Epithelial cell of proximal tubule (primary cell): ENCODE measurements around the gene IL1RL1. TPM values are rescaled to one million over a fixed set of nuclear protein-coding genes. Genes with fewer than 3 reads are reported as not detected.

Source experiments
- DNase-seq: peaks from one replicate; pipeline ENCODE4 v3.0.0-alpha.2; 2011; ENCODE audit warnings: low read depth
- H3K4me3 ChIP-seq: 2 replicates; pipeline ENCODE4 v1.5.1; 2011; ENCODE audit warnings: low read depth, mild to moderate bottlenecking, low read length
- CTCF ChIP-seq: conservative IDR thresholded peaks from 2 replicates; pipeline ENCODE4 v1.5.1; 2012; ENCODE audit warnings: low read depth, mild to moderate bottlenecking, low read length
- total RNA-seq: library from RNA; depleted of rRNA; stranded (reverse); fragments of >200 nt; gene quantifications from 2 replicates; pipeline ENCODE4 v1.2.3, GENCODE V29; 2015

Gene IL1RL1
- total RNA-seq, 1 donor from 2014 or later: 4.7 TPM

GRCh38 chr2:102391565-102391964 lies 80.2 kb downstream of the IL1RL1 start:
- DNase-seq: no peak
- TF ChIP-seq CTCF: no peak
- no peak overlapping the region for H3K4me3 ChIP-seq

GRCh38 chr2:102392096-102392495 lies 80.7 kb downstream of the IL1RL1 start:
- DNase-seq: no peak
- TF ChIP-seq CTCF: no peak
- H3K4me3 ChIP-seq: no peak overlapping the region

- no peak for DNase-seq
- no peak overlapping the region for H3K4me3 ChIP-seq
- no peak for TF ChIP-seq CTCF
Observed at GRCh38 chr2:102392942-102393341, 81.6 kb downstream of the IL1RL1 start.

GRCh38 chr2:102396012-102396411 lies 84.6 kb downstream of the IL1RL1 start:
- TF ChIP-seq CTCF: no peak
- H3K4me3 ChIP-seq: no peak overlapping the region
- no peak for DNase-seq

- TF ChIP-seq CTCF: no peak
- H3K4me3 ChIP-seq: no peak overlapping the region
- DNase-seq: no peak
Observed at GRCh38 chr2:102397209-102397608, 85.8 kb downstream of the IL1RL1 start.

- DNase-seq: no peak
- TF ChIP-seq CTCF: no peak
- H3K4me3 ChIP-seq: no peak overlapping the region
Observed at GRCh38 chr2:102399499-102400141, 88.3 kb downstream of the IL1RL1 start.

GRCh38 chr2:102401456-102401855 lies 90.1 kb downstream of the IL1RL1 start:
- no peak for DNase-seq
- H3K4me3 ChIP-seq: no peak overlapping the region
- TF ChIP-seq CTCF: no peak
